Endothelial cell of umbilical vein (primary cell): ENCODE data around the gene CYP2S1. TPM values are rescaled to one million over a fixed set of nuclear protein-coding genes. Genes with fewer than 3 reads are reported as not detected.

Experiments used
- BruUV-seq: library from RNA; stranded (reverse); fragments of 400-500 nt; replicated peaks from 2 replicates; lab custom pipeline; 2021; lab: Mats Ljungman, UMichigan
- CTCF ChIA-PET: fragments of 300-600, 350-600 bp; sonication (Branson Sonifier 250); formaldehyde crosslinking; loops from one replicate; lab custom pipeline; 2021; ENCODE audit warnings: antibody characterized with exemption, inconsistent platforms; lab: Charles Lee
- POLR2A ChIA-PET: fragments of 300-600, 350-600 bp; sonication (Branson Sonifier 250); formaldehyde crosslinking; loops from one replicate; lab custom pipeline; 2021; ENCODE audit warnings: antibody characterized with exemption, inconsistent platforms; lab: Charles Lee
- DNase-seq: peaks from one replicate; pipeline ENCODE4 v3.0.0-alpha.2; 2011; ENCODE audit warnings: low read depth, low spot score
- FAIRE-seq: peaks from 2 replicates; lab custom pipeline; 2011; peaks lifted over from hg19 to GRCh38; lab: Jason Lieb, UNC
- H2AFZ ChIP-seq: 2 replicates; pipeline ENCODE4 v1.6.0; 2012; ENCODE audit warnings: low read depth, low read length, control low read depth, inconsistent platforms
- H3K27ac ChIP-seq: 2 replicates; pipeline ENCODE4 v1.5.1; 2011; ENCODE audit warnings: low read depth, mild to moderate bottlenecking, control low read depth, low read length, moderate library complexity; ENCODE audit not compliant: insufficient read depth
- H3K27me3 ChIP-seq, 2 experiments: 2 replicates each; pipeline versions ENCODE4 v1.6.0 to v1.6.1; 2011; ENCODE audit warnings: low read length in 2 of 2, mixed read lengths in 1 of 2; ENCODE audit not compliant: control insufficient read depth in 2 of 2, insufficient read depth in 2 of 2
- H3K36me3 ChIP-seq, 2 experiments: 2 replicates in 1 of 2; 3 replicates in 1 of 2; pipeline ENCODE4 v1.5.1; 2011; ENCODE audit warnings: low read length in 2 of 2, mild to moderate bottlenecking in 1 of 2, moderate library complexity in 1 of 2; ENCODE audit not compliant: control insufficient read depth in 2 of 2, insufficient read depth in 2 of 2; ENCODE audit errors: extremely low read depth in 1 of 2
- H3K4me1 ChIP-seq: 3 replicates; pipeline ENCODE4 v1.5.1; 2011; ENCODE audit warnings: mild to moderate bottlenecking, low read length; ENCODE audit not compliant: control insufficient read depth, insufficient read depth; ENCODE audit errors: extremely low read depth
- H3K4me2 ChIP-seq: 2 replicates; pipeline ENCODE4 v1.6.1; 2011; ENCODE audit warnings: low read length, control low read depth, mixed read lengths; ENCODE audit not compliant: insufficient read depth
- H3K4me3 ChIP-seq, 3 experiments: fragments of 200-600 bp in 1 of 3; sonication (generic), shearing (Covaris generic) in 1 of 3; replicated peaks in 1 of 3; 2 replicates each; pipeline ENCODE4 v1.5.1; 2011 to 2016; ENCODE audit warnings: control low read depth in 3 of 3, low read length in 3 of 3, mild to moderate bottlenecking in 2 of 3, inconsistent platforms in 1 of 3, low read depth in 1 of 3, moderate library complexity in 1 of 3; ENCODE audit not compliant: insufficient read depth in 1 of 3
- H3K79me2 ChIP-seq: 2 replicates; pipeline ENCODE4 v1.6.0; 2012; ENCODE audit warnings: low read length, inconsistent platforms; ENCODE audit not compliant: control insufficient read depth, insufficient read depth
- H3K9ac ChIP-seq: replicated peaks from 2 replicates; pipeline ENCODE3; 2011; ENCODE audit warnings: low read length, control low read depth; ENCODE audit not compliant: insufficient read depth; ENCODE audit errors: extremely low read depth
- H3K9me1 ChIP-seq: replicated peaks from 3 replicates; pipeline ENCODE4 v1.6.0; 2011; ENCODE audit warnings: mild to moderate bottlenecking, low read length; ENCODE audit not compliant: control insufficient read depth, insufficient read depth; ENCODE audit errors: extremely low read depth
- H3K9me3 ChIP-seq: replicated peaks from 2 replicates; pipeline ENCODE4 v1.5.1; 2012; ENCODE audit warnings: low read length, inconsistent platforms; ENCODE audit not compliant: control insufficient read depth, insufficient read depth
- H4K20me1 ChIP-seq: replicated peaks from 2 replicates; pipeline ENCODE3; 2011; ENCODE audit warnings: mild to moderate bottlenecking, low read length; ENCODE audit not compliant: control insufficient read depth, insufficient read depth; ENCODE audit errors: extremely low read depth
- CTCF ChIP-seq, 2 donors: IDR thresholded peaks; 1 replicate in 1 of 2; 2 replicates in 1 of 2; pipeline ENCODE4 v1.5.1; 2011; ENCODE audit warnings: low read length in 2 of 2, mild to moderate bottlenecking in 2 of 2, moderate library complexity in 2 of 2, control low read depth in 1 of 2, inconsistent platforms in 1 of 2, low read depth in 1 of 2; ENCODE audit not compliant: insufficient read depth in 1 of 2; ENCODE audit errors: extremely low read depth in 1 of 2
- EZH2 ChIP-seq: IDR thresholded peaks from 2 replicates; pipeline ENCODE4 v1.6.1; 2012; ENCODE audit warnings: borderline replicate concordance, low read depth, mild to moderate bottlenecking, moderate library complexity, low read length, inconsistent platforms; ENCODE audit not compliant: severe bottlenecking
- FOS ChIP-seq: IDR thresholded peaks from 2 replicates; pipeline ENCODE4 v1.6.1; 2011; ENCODE audit warnings: mild to moderate bottlenecking, low read length, moderate library complexity, borderline replicate concordance; ENCODE audit not compliant: insufficient read depth
- GATA2 ChIP-seq: IDR thresholded peaks from 2 replicates; pipeline ENCODE4 v1.7.0; 2011; ENCODE audit warnings: low read depth, mild to moderate bottlenecking, moderate library complexity, mixed read lengths, low read length; ENCODE audit not compliant: insufficient read length, insufficient read depth
- JUN ChIP-seq: IDR thresholded peaks from 2 replicates; pipeline ENCODE4 v1.6.1; 2011; ENCODE audit warnings: borderline replicate concordance, low read depth; ENCODE audit not compliant: insufficient read length, insufficient read depth
- MAX ChIP-seq: IDR thresholded peaks from 2 replicates; pipeline ENCODE4 v1.6.1; 2011; ENCODE audit not compliant: insufficient read depth, insufficient read length
- MYC ChIP-seq: IDR thresholded peaks from one replicate; pipeline ENCODE4 v1.6.1; 2011; ENCODE audit warnings: mild to moderate bottlenecking, low read depth, low read length
- POLR2A ChIP-seq: IDR thresholded peaks from 2 replicates; pipeline ENCODE4 v1.6.1; 2012; ENCODE audit warnings: low read depth, mild to moderate bottlenecking, control low read depth, low read length
- POLR2AphosphoS5 ChIP-seq: IDR thresholded peaks from 2 replicates; pipeline ENCODE4 v1.6.1; 2012; ENCODE audit warnings: low read depth, mild to moderate bottlenecking, control low read depth, low read length, moderate library complexity; ENCODE audit not compliant: insufficient read depth
- dilution Hi-C: fragments of 300-500 bp; cut with MboI; formaldehyde crosslinking; loops from one replicate; pipeline ENCODE4 v1.15.0; 2019; ENCODE audit warnings: low sequenced_read_pairs; ENCODE audit not compliant: extremely low pct_ligation_motif_present
- intact Hi-C: fragments of 100-400 bp; cut with micrococcal nuclease; formaldehyde crosslinking; loops from one replicate; pipeline ENCODE4 v1.10.0; 2022
- polyA plus RNA-seq, 4 experiments: library from polyadenylated mRNA; depleted of rRNA in 3 of 4; stranded (reverse) in 3 of 4; unstranded in 1 of 4; fragments of >200 nt; gene quantifications; 2 replicates each; pipeline versions ENCODE4 v1.2.1 to v1.2.3, GENCODE V29; 2011 to 2012; ENCODE audit warnings: missing spikeins in 1 of 4
- total RNA-seq: library from RNA; stranded (reverse); gene quantifications from 2 replicates; pipeline ENCODE4 v1.2.3, GENCODE V29; 2021

CYP2S1 gene
- total and polyA plus RNA-seq, 2 donors (not counting 3 experiments of a cell fraction or from before 2014, with no cell fraction given) = 0.98 to 4.5 TPM

GRCh38 chr19:41198559-41198958 is 5.5 kb downstream of the CYP2S1 start:
- Histone ChIP-seq H3K4me1 (peaks cover 8% of the 10 kb centered on the region), H3K9me3 (no peaks in the 10 kb centered on the region), H3K36me3 (no peaks in the 10 kb centered on the region), H3K27ac (no peak overlapping the region), H3K4me3 (no peak overlapping the region), H3K27me3 (peaks cover 0 to 1% of the 10 kb centered on the region in 2 experiments), H3K9me1 (no peaks in the 10 kb centered on the region), H2AFZ (no peak overlapping the region), H3K4me2 (no peak overlapping the region), H4K20me1 (no peaks in the 10 kb centered on the region), H3K79me2 (no peaks in the 10 kb centered on the region), H3K9ac (no peak overlapping the region)
- ChIA-PET POLR2A (no interaction called here), CTCF (no interaction called here)
- TF ChIP-seq POLR2A (no peak), MYC (no peak), GATA2 (no peak)
- BruUV-seq = no TSS peak
- FAIRE-seq = no peak
- intact Hi-C loops (no loop called here), dilution Hi-C loops (no loop called here)
- DNase-seq = no peak

- H3K9me1 ChIP-seq = no peaks in the 10 kb centered on the region
- no peaks in the 10 kb centered on the region for H3K36me3 ChIP-seq
- FAIRE-seq (no peak), DNase-seq (no peak)
- H3K4me3 ChIP-seq = no peak overlapping the region
- ChIA-PET POLR2A (interaction anchor here (0.6 kb wide), 1 partner anchor 79 kb away, joined by 7 read pairs; no protein-coding TSS in a partner anchor), CTCF (interaction anchor here (1.1 to 9.1 kb wide), 11 partner anchors 12 to 104 kb away, joined by 3 to 244 read pairs (median 9); partner anchors contain the start of gene HNRNPUL1)
- BruUV-seq = no TSS peak
- no peak for TF ChIP-seq FOS
- no peak for TF ChIP-seq MAX
- TF ChIP-seq GATA2 = no peak
- no peak for TF ChIP-seq EZH2
- TF ChIP-seq JUN = no peak
- TF ChIP-seq POLR2A = no peak
- TF ChIP-seq POLR2AphosphoS5 = no peak
- TF ChIP-seq CTCF (IDR thresholded peaks at IDR 0.05; ENCODE audit: extremely low read depth in 1 of 2, insufficient read depth in 1 of 2, low read depth in 1 of 2, low read length in 2 of 2) = no peak
- no peak for TF ChIP-seq MYC
- no peak overlapping the region for H3K4me2 ChIP-seq
- H3K27me3 ChIP-seq = no peaks in the 10 kb centered on the region
- H2AFZ ChIP-seq = no peak overlapping the region
- intact Hi-C loops = no loop called here
- no peak overlapping the region for H3K9ac ChIP-seq
- H4K20me1 ChIP-seq = no peaks in the 10 kb centered on the region
- no peaks in the 10 kb centered on the region for H3K9me3 ChIP-seq
- H3K27ac ChIP-seq = no peak overlapping the region
- dilution Hi-C loops = no loop called here
- H3K79me2 ChIP-seq = no peaks in the 10 kb centered on the region
- H3K4me1 ChIP-seq = no peaks in the 10 kb centered on the region
Observed at GRCh38 chr19:41203371-41203770, 10.4 kb downstream of the CYP2S1 start.
